K562 (cell line): ENCODE measurements around the gene GON4L. TPM values are rescaled to one million over a fixed set of nuclear protein-coding genes. Genes with fewer than 3 reads are reported as not detected.

Source experiments
- ATAC-seq: fragments of 200-7000 bp; cut with Tn5 transposase; 3 replicates; pipeline ENCODE4 v1.9.1; 2020; ENCODE audit warnings: moderate library complexity
- BruUV-seq: library from RNA; stranded (reverse); fragments of 400-500 nt; replicated peaks from 2 replicates; lab custom pipeline; 2021; lab: Mats Ljungman, UMichigan
- CTCF ChIA-PET: fragments of 300-600 bp; formaldehyde crosslinking; extraction: SDS; loops from one replicate; lab custom pipeline; 2021; ENCODE audit warnings: low intra/inter-chr PET ratio; lab: Yijun Ruan, JAX
- POLR2A ChIA-PET: fragments of 300-600, 350-650 bp; sonication (Branson Sonifier 250); formaldehyde crosslinking; extraction: SDS; loops from one replicate; lab custom pipeline; 2021; ENCODE audit warnings: antibody characterized with exemption, inconsistent platforms; lab: Yijun Ruan, JAX
- DNase-seq, 4 experiments: peaks; one replicate each; pipeline versions ENCODE4 v3.0.0 to v3.0.0-alpha.2; 2011 to 2018; ENCODE audit warnings: low spot score in 3 of 4, mixed read lengths in 3 of 4; ENCODE audit errors: extremely low read depth in 1 of 4
- FAIRE-seq: peaks from 2 replicates; lab custom pipeline; 2011; peaks lifted over from hg19 to GRCh38; lab: Jason Lieb, UNC
- H2AFZ ChIP-seq: 2 replicates; pipeline ENCODE4 v1.6.0; 2011; ENCODE audit warnings: low read depth, low read length, control low read depth, inconsistent platforms
- H3K27ac ChIP-seq: fragments of 200-600 bp; 3 replicates; pipeline ENCODE4 v1.8.0; 2011; ENCODE audit warnings: low read depth, mild to moderate bottlenecking, control low read depth, inconsistent platforms, low read length, moderate library complexity, mixed read lengths; ENCODE audit errors: extremely low read depth
- H3K27me3 ChIP-seq, 2 experiments: fragments of 300-600 bp in 1 of 2; 2 replicates in 1 of 2; 3 replicates in 1 of 2; pipeline versions ENCODE4 v1.6.0 to v1.8.0; 2011; ENCODE audit warnings: inconsistent platforms in 2 of 2, low read length in 2 of 2, mild to moderate bottlenecking in 1 of 2, mixed read lengths in 1 of 2, moderate library complexity in 1 of 2; ENCODE audit not compliant: control insufficient read depth in 2 of 2, insufficient read depth in 2 of 2
- H3K36me3 ChIP-seq: fragments of 300-600 bp; 3 replicates; pipeline ENCODE4 v1.8.0; 2011; ENCODE audit warnings: mild to moderate bottlenecking, low read length, inconsistent platforms; ENCODE audit not compliant: control insufficient read depth, insufficient read depth
- H3K4me1 ChIP-seq, 2 experiments: fragments of 200-600 bp in 1 of 2; replicated peaks in 1 of 2; 2 replicates in 1 of 2; 3 replicates in 1 of 2; pipeline versions ENCODE4 v1.5.1 to v1.8.0; 2011; ENCODE audit warnings: inconsistent platforms in 2 of 2, low read length in 2 of 2, mild to moderate bottlenecking in 1 of 2, mixed read lengths in 1 of 2, moderate library complexity in 1 of 2; ENCODE audit not compliant: control insufficient read depth in 2 of 2, insufficient read depth in 2 of 2
- H3K4me2 ChIP-seq: 2 replicates; pipeline ENCODE4 v1.6.1; 2011; ENCODE audit warnings: low read length, control low read depth, inconsistent platforms, mixed read lengths; ENCODE audit not compliant: insufficient read depth
- H3K4me3 ChIP-seq: fragments of 200-600 bp; sonication (generic), shearing (Covaris generic); 2 replicates; pipeline ENCODE4 v1.5.1; 2016; ENCODE audit warnings: control low read depth, inconsistent platforms
- H3K79me2 ChIP-seq: fragments of 200-600 bp; 3 replicates; pipeline ENCODE4 v1.8.0; 2011; ENCODE audit warnings: low read length, inconsistent platforms; ENCODE audit not compliant: control insufficient read depth, insufficient read depth
- H3K9ac ChIP-seq, 2 experiments: 2 replicates each; pipeline versions ENCODE4 v1.6.0 to v1.6.1; 2011; ENCODE audit warnings: low read depth in 2 of 2, low read length in 2 of 2, control low read depth in 1 of 2, inconsistent platforms in 1 of 2, mild to moderate bottlenecking in 1 of 2, mixed read lengths in 1 of 2; ENCODE audit not compliant: insufficient read depth in 1 of 2
- H3K9me1 ChIP-seq: one replicate; pipeline ENCODE4 v1.6.0; 2011; ENCODE audit warnings: inconsistent platforms, mild to moderate bottlenecking, low read length, moderate library complexity; ENCODE audit not compliant: control insufficient read depth, insufficient read depth
- H3K9me3 ChIP-seq: replicated peaks from 2 replicates; pipeline ENCODE4 v1.5.1; 2011; ENCODE audit warnings: low read depth, low read length, inconsistent platforms; ENCODE audit not compliant: control insufficient read depth, insufficient read depth
- H4K20me1 ChIP-seq: replicated peaks from 2 replicates; pipeline ENCODE4 v1.6.1; 2011; ENCODE audit warnings: low read length, inconsistent platforms, mixed read lengths; ENCODE audit not compliant: control insufficient read depth, insufficient read depth
- CHCHD3 ChIP-seq: fragments of 250-450 bp; sonication (Bioruptor Pico); IDR thresholded peaks from 2 replicates; pipeline ENCODE4 v2.1.2; 2022; ENCODE audit warnings: mild to moderate bottlenecking
- ELF4 ChIP-seq: fragments of 450-650 bp; formaldehyde crosslinking; IDR thresholded peaks from 2 replicates; pipeline ENCODE4 v1.4.0; 2022; ENCODE audit warnings: missing genetic modification characterization
- ID3 ChIP-seq, 2 experiments: fragments of 250-450 bp in 1 of 2; fragments of 450-650 bp in 1 of 2; sonication (Bioruptor Pico) in 1 of 2; IDR thresholded peaks; 2 replicates each; pipeline versions ENCODE4 v1.6.1 to v1.8.0; 2016 to 2021; ENCODE audit warnings: mild to moderate bottlenecking in 2 of 2, moderate library complexity in 2 of 2, missing compliant biosample characterization in 1 of 2, missing genetic modification characterization in 1 of 2
- PURB ChIP-seq: sonication (generic); formaldehyde crosslinking; IDR thresholded peaks from 2 replicates; pipeline ENCODE4 v1.9.0; 2021; ENCODE audit warnings: low read depth, mild to moderate bottlenecking, missing genetic modification reagents
- RBM15 ChIP-seq: fragments of 200-400 bp; formaldehyde crosslinking; IDR thresholded peaks from 2 replicates; pipeline ENCODE4 v1.6.1; 2018; ENCODE audit warnings: mild to moderate bottlenecking, low read length, moderate library complexity; ENCODE audit not compliant: insufficient read depth
- SIN3A ChIP-seq, 2 experiments: fragments of 150-350 bp in 1 of 2; IDR thresholded peaks; 2 replicates each; pipeline ENCODE4 v1.6.1; 2011 to 2016; ENCODE audit warnings: borderline replicate concordance in 2 of 2, low read depth in 2 of 2, low read length in 2 of 2, mild to moderate bottlenecking in 2 of 2, moderate library complexity in 2 of 2; ENCODE audit not compliant: control insufficient read depth in 1 of 2
- TGIF2 ChIP-seq: sonication (generic); formaldehyde crosslinking; IDR thresholded peaks from 2 replicates; pipeline ENCODE4 v1.8.1; 2022; ENCODE audit warnings: mild to moderate bottlenecking, missing genetic modification reagents, moderate library complexity
- XRCC3 ChIP-seq: fragments of 450-650 bp; IDR thresholded peaks from 2 replicates; pipeline ENCODE4 v1.6.1; 2017; ENCODE audit warnings: mild to moderate bottlenecking, moderate library complexity
- ZFPM2 ChIP-seq: fragments of 250-450 bp; sonication (Bioruptor Pico); IDR thresholded peaks from 2 replicates; pipeline ENCODE4 v1.5.1; 2022; ENCODE audit warnings: mild to moderate bottlenecking
- in situ Hi-C: fragments of 300-500 bp; cut with MboI; formaldehyde crosslinking; loops from 4 replicates; pipeline ENCODE4 v1.15.0; 2018; ENCODE audit warnings: inconsistent platforms, mixed read lengths
- intact Hi-C: fragments of 100-400 bp; cut with micrococcal nuclease; formaldehyde crosslinking; loops from 2 replicates; pipeline ENCODE4 v1.14.2; 2022
- polyA plus RNA-seq, 8 experiments: library from polyadenylated mRNA; depleted of rRNA in 4 of 8; stranded (reverse) in 5 of 8; unstranded in 3 of 8; fragments of >200 nt; fragmentation: Nextera tagmentation in 2 of 8; fragmentation: Illumina TruSeq in 1 of 8; extraction: Ambion mirVana in 2 of 8; extraction: Trizol in 1 of 8; gene quantifications; 2 replicates each; pipeline versions ENCODE4 v1.2.1 to v1.2.3, GENCODE V29; 2011 to 2014; ENCODE audit warnings: inconsistent platforms in 1 of 8, missing spikeins in 1 of 8
- total RNA-seq, 7 experiments: library from RNA; depleted of rRNA in 6 of 7; stranded (reverse); fragments of >200 nt in 6 of 7; fragmentation: Illumina TruSeq in 2 of 7; extraction: Trizol in 2 of 7; gene quantifications; 2 replicates each; pipeline versions ENCODE4 v1.2.1 to v1.2.3, GENCODE V29; 2011 to 2021; ENCODE audit warnings: low replicate concordance in 1 of 7
- TF ChIP-seq, protein P1 (sequence below), 2 experiments: IDR thresholded peaks; 2 replicates each; pipeline ENCODE4 v1.6.1; 2012; ENCODE audit warnings: improper control_type of control experiment in 2 of 2, low read depth in 2 of 2, low read length in 2 of 2, borderline replicate concordance in 1 of 2
- TF ChIP-seq, protein P2 (sequence below): fragments of 450-650 bp; IDR thresholded peaks from 2 replicates; pipeline ENCODE4 v1.6.1; 2016; ENCODE audit warnings: low read depth

GON4L gene
- total and polyA plus RNA-seq, 9 of the 15 experiments (the other 6 are each of a cell fraction or from before 2014, with no cell fraction given), result 20.2 to 47.4 (median 33.6) TPM

DNA sequence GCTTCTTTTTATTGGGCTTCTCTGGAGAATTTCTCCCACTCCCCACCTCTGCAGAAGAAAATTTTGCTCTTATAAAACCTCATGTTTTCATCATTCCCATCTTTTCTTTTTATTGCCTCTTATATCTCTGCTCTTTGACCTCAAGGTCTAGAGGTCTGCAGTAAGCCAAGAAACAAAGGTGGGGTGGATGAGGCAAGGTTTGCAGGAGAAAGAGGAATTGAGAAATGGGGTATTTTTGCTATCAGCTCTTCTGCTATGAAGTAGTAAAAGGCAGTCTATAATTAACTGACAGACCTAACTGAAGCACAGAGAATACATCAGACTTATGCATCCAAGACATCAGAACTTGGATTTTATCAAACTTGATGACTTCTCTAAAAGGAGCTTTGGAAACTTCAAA lies 25.2 kb upstream of the GON4L start:
- Histone ChIP-seq H3K4me1 (peaks cover 8 to 23% of the 10 kb centered on the region in 2 experiments; a peak in 4 of 5 replicates), H3K9ac (no peak overlapping the region), H3K27me3 (no peaks in the 10 kb centered on the region; a peak in 1 of 5 replicates), H3K4me2 (no peak overlapping the region), H3K79me2 (no peaks in the 10 kb centered on the region), H3K9me1 (no peaks in the 10 kb centered on the region), H2AFZ (no peak overlapping the region), H4K20me1 (no peaks in the 10 kb centered on the region), H3K27ac (no peak overlapping the region), H3K9me3 (no peaks in the 10 kb centered on the region), H3K36me3 (no peaks in the 10 kb centered on the region), H3K4me3 (no peak overlapping the region)
- FAIRE-seq (no peak), ATAC-seq (no peak), DNase-seq (no peak)
- in situ Hi-C loops, result no loop called here
- CTCF ChIA-PET, result no interaction called here
- POLR2A ChIA-PET, result interaction anchor here (0.6 to 2.6 kb wide), 12 partner anchors 8 to 48 kb away, joined by 3 to 14 read pairs (median 4); no protein-coding TSS in a partner anchor
- no TSS peak for BruUV-seq
- intact Hi-C loops, result no loop called here
- TF ChIP-seq TGIF2, result no peak
- no peak for TF ChIP-seq SIN3A (IDR thresholded peaks at IDR 0.05; ENCODE audit: borderline replicate concordance in 2 of 2, control insufficient read depth in 1 of 2, low read depth in 2 of 2, low read length in 2 of 2)
- TF ChIP-seq ID3 (CRISPR knock-in tag; IDR thresholded peaks at IDR 0.05), result no peak
- TF ChIP-seq ID3 (tag; IDR thresholded peaks at IDR 0.05), result no peak
- no peak for TF ChIP-seq RBM15
- no peak for TF ChIP-seq CHCHD3 (CRISPR knock-in tag)
- TF ChIP-seq, protein P1, sequence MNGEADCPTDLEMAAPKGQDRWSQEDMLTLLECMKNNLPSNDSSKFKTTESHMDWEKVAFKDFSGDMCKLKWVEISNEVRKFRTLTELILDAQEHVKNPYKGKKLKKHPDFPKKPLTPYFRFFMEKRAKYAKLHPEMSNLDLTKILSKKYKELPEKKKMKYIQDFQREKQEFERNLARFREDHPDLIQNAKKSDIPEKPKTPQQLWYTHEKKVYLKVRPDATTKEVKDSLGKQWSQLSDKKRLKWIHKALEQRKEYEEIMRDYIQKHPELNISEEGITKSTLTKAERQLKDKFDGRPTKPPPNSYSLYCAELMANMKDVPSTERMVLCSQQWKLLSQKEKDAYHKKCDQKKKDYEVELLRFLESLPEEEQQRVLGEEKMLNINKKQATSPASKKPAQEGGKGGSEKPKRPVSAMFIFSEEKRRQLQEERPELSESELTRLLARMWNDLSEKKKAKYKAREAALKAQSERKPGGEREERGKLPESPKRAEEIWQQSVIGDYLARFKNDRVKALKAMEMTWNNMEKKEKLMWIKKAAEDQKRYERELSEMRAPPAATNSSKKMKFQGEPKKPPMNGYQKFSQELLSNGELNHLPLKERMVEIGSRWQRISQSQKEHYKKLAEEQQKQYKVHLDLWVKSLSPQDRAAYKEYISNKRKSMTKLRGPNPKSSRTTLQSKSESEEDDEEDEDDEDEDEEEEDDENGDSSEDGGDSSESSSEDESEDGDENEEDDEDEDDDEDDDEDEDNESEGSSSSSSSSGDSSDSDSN (IDR thresholded peaks at IDR 0.05; ENCODE audit: borderline replicate concordance in 1 of 2, low read depth in 2 of 2, low read length in 2 of 2), result no peak
- no peak for TF ChIP-seq XRCC3
- no peak for TF ChIP-seq ZFPM2 (CRISPR knock-in tag)
- TF ChIP-seq, protein P2, sequence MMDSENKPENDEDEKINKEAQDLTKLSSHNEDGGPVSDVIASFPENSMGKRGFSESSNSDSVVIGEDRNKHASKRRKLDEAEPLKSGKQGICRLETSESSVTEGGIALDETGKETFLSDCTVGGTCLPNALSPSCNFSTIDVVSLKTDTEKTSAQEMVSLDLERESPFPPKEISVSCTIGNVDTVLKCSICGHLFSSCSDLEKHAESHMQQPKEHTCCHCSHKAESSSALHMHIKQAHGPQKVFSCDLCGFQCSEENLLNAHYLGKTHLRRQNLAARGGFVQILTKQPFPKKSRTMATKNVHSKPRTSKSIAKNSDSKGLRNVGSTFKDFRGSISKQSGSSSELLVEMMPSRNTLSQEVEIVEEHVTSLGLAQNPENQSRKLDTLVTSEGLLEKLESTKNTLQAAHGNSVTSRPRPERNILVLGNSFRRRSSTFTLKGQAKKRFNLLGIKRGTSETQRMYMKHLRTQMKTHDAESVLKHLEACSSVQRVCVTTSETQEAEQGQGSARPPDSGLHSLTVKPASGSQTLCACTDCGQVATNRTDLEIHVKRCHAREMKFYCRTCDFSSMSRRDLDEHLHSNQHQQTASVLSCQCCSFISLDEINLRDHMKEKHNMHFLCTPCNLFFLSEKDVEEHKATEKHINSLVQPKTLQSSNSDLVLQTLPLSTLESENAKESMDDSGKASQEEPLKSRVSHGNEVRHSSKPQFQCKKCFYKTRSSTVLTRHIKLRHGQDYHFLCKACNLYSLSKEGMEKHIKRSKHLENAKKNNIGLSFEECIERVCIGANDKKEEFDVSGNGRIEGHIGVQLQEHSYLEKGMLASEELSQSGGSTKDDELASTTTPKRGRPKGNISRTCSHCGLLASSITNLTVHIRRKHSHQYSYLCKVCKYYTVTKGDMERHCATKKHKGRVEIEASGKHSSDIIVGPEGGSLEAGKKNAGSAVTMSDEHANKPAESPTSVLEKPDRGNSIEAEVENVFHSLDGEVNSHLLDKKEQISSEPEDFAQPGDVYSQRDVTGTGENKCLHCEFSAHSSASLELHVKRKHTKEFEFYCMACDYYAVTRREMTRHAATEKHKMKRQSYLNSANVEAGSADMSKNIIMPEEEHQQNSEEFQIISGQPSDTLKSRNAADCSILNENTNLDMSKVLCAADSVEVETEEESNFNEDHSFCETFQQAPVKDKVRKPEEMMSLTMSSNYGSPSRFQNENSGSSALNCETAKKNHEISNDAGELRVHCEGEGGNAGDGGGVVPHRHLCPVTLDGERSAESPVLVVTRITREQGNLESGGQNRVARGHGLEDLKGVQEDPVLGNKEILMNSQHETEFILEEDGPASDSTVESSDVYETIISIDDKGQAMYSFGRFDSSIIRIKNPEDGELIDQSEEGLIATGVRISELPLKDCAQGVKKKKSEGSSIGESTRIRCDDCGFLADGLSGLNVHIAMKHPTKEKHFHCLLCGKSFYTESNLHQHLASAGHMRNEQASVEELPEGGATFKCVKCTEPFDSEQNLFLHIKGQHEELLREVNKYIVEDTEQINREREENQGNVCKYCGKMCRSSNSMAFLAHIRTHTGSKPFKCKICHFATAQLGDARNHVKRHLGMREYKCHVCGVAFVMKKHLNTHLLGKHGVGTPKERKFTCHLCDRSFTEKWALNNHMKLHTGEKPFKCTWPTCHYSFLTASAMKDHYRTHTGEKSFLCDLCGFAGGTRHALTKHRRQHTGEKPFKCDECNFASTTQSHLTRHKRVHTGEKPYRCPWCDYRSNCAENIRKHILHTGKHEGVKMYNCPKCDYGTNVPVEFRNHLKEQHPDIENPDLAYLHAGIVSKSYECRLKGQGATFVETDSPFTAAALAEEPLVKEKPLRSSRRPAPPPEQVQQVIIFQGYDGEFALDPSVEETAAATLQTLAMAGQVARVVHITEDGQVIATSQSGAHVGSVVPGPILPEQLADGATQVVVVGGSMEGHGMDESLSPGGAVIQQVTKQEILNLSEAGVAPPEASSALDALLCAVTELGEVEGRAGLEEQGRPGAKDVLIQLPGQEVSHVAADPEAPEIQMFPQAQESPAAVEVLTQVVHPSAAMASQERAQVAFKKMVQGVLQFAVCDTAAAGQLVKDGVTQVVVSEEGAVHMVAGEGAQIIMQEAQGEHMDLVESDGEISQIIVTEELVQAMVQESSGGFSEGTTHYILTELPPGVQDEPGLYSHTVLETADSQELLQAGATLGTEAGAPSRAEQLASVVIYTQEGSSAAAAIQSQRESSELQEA, result no peak
- TF ChIP-seq ELF4 (CRISPR knock-in tag), result no peak
- no peak for TF ChIP-seq PURB (CRISPR knock-in tag)
